Immature natural killer cell (primary cell): ENCODE data around the gene MSTO1. TPM values are rescaled to one million over a fixed set of nuclear protein-coding genes. Genes with fewer than 3 reads are reported as not detected.

ENCODE experiments used
- polyA plus RNA-seq, 3 donors: library from polyadenylated mRNA; unstranded; fragments of 300-500 nt; fragmentation: Illumina TruSeq; gene quantifications; one replicate each; pipeline ENCODE4 v1.2.3, GENCODE V29; 2021

MSTO1 gene
- polyA plus RNA-seq, 3 donors from 2014 or later: 7.5 to 20.0 (median 8.7) TPM

Other genes with a start within 250 kb of the MSTO1 start
- 10 to 100 TPM in 1 of 3 donors, 1 to 10 TPM in 2; 3.8 to 27.0 (median 6.0) TPM for gene ASH1L, start 47.4 kb upstream of the MSTO1 start, polyA plus RNA-seq
- 10 to 100 TPM; 21.3 to 59.2 (median 23.1) TPM for gene YY1AP1, start 78.6 kb downstream of the MSTO1 start, polyA plus RNA-seq
- 10 to 100 TPM; 75.5 to 88.1 (median 85.1) TPM for gene DAP3, start 78.9 kb downstream of the MSTO1 start, polyA plus RNA-seq
- gene GON4L, start 247.0 kb downstream of the MSTO1 start, polyA plus RNA-seq: 10 to 100 TPM in 2 of 3 donors, 1 to 10 TPM in 1; 9.7 to 41.3 (median 18.6) TPM
- 10 to 100 TPM; 28.7 to 40.4 (median 29.8) TPM for gene SYT11, start 249.3 kb downstream of the MSTO1 start, polyA plus RNA-seq